Fibroblast of skin of abdomen (primary cell): ENCODE measurements around the gene RUFY4.

Source experiments
- DNase-seq: peaks from one replicate; pipeline ENCODE4 v3.0.0-alpha.2; 2013

RUFY4 gene

GRCh38 chr2:218063896-218064295 is 5.2 kb upstream of the RUFY4 start:
- DNase-seq = no peak

- DNase-seq = no peak
Observed at GRCh38 chr2:218065239-218066006, 3.6 kb upstream of the RUFY4 start.

GRCh38 chr2:218066926-218067515 is 2.0 kb upstream of the RUFY4 start:
- DNase-seq = no peak

- DNase-seq = no peak
Observed at GRCh38 chr2:218067523-218067922, 1.5 kb upstream of the RUFY4 start.

GRCh38 chr2:218069606-218070300 is 700 bp downstream of the RUFY4 start:
- no peak for DNase-seq

GRCh38 chr2:218070587-218070986 is 1.5 kb downstream of the RUFY4 start:
- no peak for DNase-seq

- no peak for DNase-seq
Observed at GRCh38 chr2:218071218-218071937, 2.3 kb downstream of the RUFY4 start.

GRCh38 chr2:218072002-218072401 is 2.9 kb downstream of the RUFY4 start:
- DNase-seq = no peak

- DNase-seq = no peak
Observed at GRCh38 chr2:218072478-218073024, 3.5 kb downstream of the RUFY4 start.

GRCh38 chr2:218073185-218073584 is 4.1 kb downstream of the RUFY4 start:
- DNase-seq = no peak

- DNase-seq = no peak
Observed at GRCh38 chr2:218074031-218074430, 5.0 kb downstream of the RUFY4 start.

GRCh38 chr2:218075975-218076811 is 7.1 kb downstream of the RUFY4 start:
- DNase-seq = no peak

- no peak for DNase-seq
Observed at GRCh38 chr2:218077464-218078216, 8.6 kb downstream of the RUFY4 start.

GRCh38 chr2:218079943-218080913 is 11.2 kb downstream of the RUFY4 start:
- no peak for DNase-seq

- no peak for DNase-seq
Observed at GRCh38 chr2:218081063-218081462, 12.0 kb downstream of the RUFY4 start.

GRCh38 chr2:218081695-218082094 is 12.6 kb downstream of the RUFY4 start:
- peak; percentile 98 for DNase-seq

GRCh38 chr2:218082586-218083351 is 13.7 kb downstream of the RUFY4 start:
- DNase-seq = no peak

- no peak for DNase-seq
Observed at GRCh38 chr2:218083352-218083676, 14.3 kb downstream of the RUFY4 start.

- DNase-seq = no peak
Observed at GRCh38 chr2:218086478-218086877, 17.4 kb downstream of the RUFY4 start.
